Skin epidermis (tissue), 12 donors: ENCODE data around the gene LRRC23.
"Not testable (repeated sequence)": the region's sequence is repeated elsewhere in the genome, so short reads cannot be mapped to it uniquely, and the experiment has no call there.

Experiments
- H3K27ac ChIP-seq, 21 experiments: fragments of 200-600 bp; sonication (generic) in 11 of 21; one replicate each; pipeline ENCODE4 v1.5.0; 2020; ENCODE audit warnings: mild to moderate bottlenecking in 3 of 21, inconsistent platforms in 2 of 21, moderate library complexity in 2 of 21
- H3K4me3 ChIP-seq, 7 experiments: fragments of 200-600 bp; sonication (generic) in 2 of 7; one replicate each; pipeline ENCODE4 v1.5.0; 2020; ENCODE audit warnings: inconsistent platforms in 2 of 7, mild to moderate bottlenecking in 2 of 7, moderate library complexity in 1 of 7

Gene LRRC23

DNA sequence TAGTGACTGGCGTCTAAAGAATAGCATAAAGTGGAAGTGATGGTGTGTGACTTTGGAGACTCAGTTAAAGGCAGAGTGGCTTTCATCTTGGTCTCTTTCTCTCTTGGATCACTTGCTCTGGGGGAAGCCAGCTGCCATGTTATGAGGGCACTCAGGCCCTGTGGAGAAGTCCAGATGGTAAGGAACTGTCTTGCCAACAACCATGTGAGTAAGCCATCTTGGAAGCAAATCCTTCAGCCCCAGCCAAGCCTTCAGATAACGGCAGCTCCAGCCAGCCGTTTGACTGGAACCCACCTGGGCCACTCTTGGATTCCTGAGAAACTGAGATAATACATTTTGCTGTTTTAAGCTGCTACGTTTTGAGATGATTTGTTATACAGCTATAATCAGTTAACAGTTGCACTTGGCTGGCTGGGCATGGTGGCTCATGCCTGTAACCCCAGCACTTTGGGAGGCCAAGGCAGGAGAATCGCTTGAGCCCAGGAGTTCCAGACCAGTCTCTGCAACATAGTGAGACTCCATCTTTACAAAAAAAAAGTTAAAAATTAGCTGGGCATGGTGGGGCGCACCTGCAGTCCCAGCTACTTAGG, 7.7 kb upstream of the LRRC23 start:
- Histone ChIP-seq H3K4me3 (no peak overlapping the region), H3K27ac (no peak overlapping the region)

DNA sequence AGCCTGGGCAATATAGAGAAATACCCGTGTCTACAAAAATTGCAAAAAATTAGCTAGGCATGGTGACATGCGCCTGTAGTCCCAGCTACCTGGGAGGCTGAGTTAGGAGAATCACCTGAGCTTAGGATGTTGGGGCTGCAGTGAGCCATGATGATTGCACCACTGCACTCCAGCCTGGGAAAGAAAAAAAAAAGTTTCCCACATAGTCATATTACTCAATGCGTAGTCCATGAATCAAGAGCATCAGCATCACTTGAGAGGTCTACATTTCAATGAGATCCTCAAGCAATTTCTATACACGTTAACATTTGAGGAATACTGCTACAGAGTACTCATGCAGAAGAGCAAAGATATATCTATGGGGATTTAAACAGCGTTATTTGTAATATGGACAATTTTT, 5.2 kb upstream of the LRRC23 start:
- Histone ChIP-seq H3K27ac (no peak overlapping the region), H3K4me3 (no peak overlapping the region)

DNA sequence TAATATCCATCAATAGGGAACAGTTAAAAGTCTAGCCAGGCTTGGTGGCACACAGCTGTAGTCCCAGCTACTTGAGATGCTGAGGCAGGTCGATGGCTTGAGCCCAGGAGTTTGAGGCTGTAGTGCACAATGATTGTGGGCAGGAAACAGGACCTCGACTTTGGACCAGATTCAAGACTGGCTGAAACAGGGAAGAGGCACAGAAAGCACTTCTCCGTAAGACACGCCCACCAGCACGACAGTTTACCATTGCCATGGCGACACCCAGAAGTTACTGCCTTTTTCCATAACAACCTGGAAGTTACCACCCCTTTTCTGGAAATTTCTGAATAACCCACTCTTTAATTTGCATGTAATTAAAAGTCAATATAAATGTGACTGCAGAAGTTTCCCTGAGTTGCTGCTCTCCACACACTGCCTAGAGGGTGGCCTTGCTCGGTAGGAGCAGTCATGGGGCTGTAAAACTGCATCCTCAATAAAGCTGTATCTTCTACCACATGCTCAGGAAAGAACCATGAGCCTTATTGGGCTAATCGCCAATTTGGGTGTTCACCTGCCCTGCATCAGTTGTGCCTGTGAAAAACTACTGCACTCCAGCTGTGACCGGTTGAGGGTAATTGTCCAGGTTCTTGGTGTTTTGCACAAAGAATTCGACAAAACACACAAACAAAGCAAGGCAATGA, 4.6 kb upstream of the LRRC23 start:
- Histone ChIP-seq H3K27ac (peak overlapping the region in 3 of 21 experiments; percentile 8 to 39 (median 26)), H3K4me3 (no peak overlapping the region)

DNA sequence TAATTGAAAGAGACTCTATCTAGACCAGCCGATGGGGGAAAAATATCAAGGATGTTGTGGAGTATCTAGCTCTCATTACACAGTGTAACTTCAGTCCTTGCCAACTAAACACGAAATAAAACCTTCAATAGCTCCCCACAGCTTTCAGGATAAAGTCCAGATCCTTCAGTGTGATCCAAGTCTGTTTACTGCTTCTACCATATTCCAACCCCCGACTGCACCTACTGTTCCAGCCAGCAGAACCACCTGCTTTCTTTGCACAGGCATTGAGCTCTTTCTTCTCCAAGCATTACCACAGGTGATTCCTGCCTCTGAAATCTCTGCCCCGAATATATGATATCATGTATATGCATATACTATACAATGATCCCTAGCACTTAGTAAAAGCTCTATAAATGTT, 2.2 kb upstream of the LRRC23 start:
- Histone ChIP-seq H3K27ac (no peak overlapping the region), H3K4me3 (no peak overlapping the region)

DNA sequence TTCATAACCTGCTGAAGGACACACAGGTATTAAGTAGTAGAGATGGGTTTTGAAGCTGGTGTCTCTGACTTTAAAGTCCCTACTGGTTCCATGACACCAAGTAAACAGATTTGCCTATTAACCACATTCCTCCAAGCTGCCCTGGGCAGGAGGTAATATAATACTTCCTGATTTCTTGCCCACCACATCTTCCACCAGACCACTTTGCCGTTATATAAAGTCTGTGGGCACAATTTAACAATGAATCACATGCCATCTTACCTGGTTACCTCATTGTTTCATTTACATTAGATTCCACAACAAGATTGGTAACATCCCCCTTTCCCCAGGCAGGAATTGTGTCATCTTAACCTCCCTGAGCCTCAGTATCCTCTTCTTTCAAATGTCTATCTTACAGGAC, 900 bp upstream of the LRRC23 start:
- H3K4me3 ChIP-seq: no peak overlapping the region
- H3K27ac ChIP-seq: peak overlapping the region in 3 of 21 experiments; percentile 84 to 88 (median 86)

DNA sequence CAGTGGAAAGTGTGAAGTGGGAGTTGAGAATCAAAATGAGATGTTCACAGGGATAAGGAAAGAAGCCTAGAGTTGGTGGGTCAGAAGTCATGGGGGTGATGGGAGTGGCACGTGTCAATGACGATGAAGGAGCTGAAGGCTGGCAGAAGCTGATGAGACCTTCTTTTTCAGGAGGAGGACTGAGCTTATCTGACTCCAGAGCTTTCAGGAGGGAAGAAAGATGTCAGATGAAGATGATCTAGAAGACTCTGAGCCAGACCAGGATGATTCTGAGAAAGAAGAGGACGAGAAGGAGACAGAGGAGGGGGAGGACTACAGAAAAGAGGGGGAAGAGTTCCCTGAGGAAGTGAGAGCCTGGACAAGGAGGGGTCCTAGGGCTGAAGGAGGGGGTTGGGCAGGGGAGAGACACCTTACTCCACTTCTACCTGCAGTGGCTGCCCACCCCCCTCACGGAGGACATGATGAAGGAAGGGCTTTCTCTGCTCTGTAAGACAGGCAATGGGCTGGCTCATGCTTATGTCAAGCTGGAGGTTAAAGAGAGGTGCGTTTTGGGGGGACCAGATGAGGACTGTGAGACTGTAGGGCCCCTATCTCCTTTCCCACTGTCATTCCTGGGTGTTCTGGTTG, 905 bp downstream of the LRRC23 start:
- Histone ChIP-seq H3K4me3 (peak overlapping the region in 5 of 7 experiments; percentile 56 to 70 (median 66)), H3K27ac (peak overlapping the region in 16 of 21 experiments; percentile 68 to 88 (median 80))

DNA sequence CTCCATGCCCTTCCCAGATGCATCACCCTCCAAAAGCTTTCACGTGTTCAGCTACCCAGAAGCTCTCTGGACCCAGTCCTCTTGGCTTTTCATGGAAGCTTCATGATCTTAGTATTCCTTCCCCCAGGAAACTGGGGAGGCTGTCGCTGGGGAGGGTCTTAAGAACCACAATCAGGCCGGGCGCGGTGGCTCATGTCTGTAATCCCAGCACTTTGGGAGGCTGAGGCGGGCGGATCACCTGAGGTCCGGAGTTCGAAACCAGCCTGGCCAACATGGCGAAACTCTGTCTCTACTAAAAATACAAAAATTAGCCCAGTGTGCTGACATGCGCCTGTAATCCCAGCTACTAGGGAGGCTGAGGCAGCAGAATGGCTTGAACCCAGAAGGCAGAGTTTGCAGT, 3.5 kb downstream of the LRRC23 start:
- H3K27ac ChIP-seq, H3K4me3 ChIP-seq: not testable (repeated sequence)

DNA sequence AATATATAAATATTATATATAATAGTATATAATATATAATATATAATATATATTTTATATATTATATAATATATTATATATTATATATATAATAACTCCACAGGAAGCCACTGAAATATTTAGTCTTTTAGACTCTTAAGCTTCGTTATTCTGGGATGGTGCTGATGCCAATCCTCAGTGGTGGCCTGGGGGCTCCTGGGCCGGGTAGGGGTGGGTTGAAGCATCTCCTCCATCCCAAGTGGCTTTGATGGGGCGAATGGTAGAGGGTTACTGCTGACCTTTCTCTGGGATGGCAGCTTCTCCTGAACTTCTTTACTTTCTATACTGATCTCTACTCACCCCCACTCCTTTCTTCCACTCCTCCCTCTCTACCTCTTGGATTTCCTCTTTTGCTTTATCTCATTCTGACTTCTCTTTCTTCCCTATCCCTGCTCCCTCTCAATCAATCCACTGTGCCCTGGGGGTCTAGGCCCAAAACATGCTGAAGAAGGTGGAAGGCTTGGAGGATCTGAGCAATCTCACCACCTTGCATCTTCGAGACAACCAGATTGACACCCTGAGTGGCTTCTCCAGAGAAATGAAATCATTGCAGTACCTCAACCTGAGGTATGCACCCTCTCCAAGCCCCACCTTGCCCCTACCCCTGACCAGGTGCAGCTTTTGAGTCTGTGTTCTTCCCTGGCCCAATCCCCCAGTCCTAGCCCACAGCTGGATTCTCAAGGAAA, 5.0 kb downstream of the LRRC23 start:
- Histone ChIP-seq H3K27ac (no peak overlapping the region), H3K4me3 (no peak overlapping the region)

DNA sequence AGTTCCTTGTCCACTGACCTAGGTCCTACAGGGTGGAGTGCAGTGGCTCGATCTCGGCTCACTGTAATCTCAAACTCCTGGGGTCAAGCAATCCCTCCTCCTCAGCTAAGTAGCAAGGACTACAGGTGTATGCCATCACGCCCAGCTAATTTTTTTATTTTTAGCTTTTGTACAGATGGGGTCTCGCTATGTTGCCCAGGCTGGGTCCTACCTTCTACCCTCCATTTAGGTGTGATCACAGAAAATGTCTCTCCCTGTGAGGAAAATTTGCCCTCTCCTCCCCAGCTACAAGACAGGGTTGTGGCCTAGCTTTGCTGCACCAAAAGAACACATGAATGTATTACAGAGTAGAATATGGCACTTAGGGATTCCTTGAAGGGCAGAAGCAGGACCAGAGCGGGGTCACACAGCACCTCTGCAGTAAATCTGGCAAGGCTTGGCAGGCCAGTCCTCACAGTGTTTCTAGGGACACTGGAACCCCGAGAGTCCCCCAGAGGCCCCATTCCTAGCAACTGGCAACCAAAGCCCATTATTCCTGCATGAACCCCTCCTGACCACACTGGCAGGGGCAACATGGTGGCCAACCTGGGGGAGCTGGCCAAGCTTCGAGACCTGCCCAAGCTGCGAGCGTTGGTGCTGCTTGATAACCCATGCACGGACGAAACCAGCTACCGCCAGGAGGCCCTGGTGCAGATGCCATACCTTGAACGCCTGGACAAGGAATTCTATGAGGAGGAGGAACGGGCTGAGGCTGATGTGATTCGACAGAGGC, 7.7 kb downstream of the LRRC23 start:
- Histone ChIP-seq H3K27ac (no peak overlapping the region), H3K4me3 (no peak overlapping the region)

DNA sequence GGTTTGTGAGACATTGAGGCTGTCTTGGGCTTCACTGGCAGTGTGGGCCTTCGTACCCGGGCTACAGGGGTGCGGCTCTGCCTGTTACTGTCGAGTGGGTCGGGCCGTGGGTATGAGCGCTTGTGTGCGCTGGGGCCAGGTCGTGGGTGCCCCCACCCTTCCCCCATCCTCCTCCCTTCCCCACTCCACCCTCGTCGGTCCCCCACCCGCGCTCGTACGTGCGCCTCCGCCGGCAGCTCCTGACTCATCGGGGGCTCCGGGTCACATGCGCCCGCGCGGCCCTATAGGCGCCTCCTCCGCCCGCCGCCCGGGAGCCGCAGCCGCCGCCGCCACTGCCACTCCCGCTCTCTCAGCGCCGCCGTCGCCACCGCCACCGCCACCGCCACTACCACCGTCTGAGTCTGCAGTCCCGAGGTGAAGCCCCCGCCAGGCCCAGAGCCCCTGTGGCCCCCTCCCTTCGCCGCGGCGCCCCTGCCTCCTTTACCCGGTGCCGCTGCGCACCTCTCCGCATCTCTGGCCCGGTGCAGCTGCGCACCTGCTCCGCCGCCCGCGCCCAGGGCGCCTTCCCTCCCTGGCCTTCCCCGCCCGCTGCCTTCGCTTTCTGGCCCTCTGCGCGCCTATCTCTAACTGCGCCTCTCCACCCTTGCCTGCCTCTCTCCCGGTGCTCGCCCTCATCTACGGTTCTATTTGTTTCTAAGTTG, 9.8 kb downstream of the LRRC23 start, which contains the start of gene ENO2:
Gene ENO2, plus strand, starts transcription at position 335 of the 701 bp plus-strand sequence. CDS start 1,253 bp downstream, outside the sequence.
- Histone ChIP-seq H3K27ac (peak within 1 kb of the TSS in 19 of 21 experiments; percentile 18 to 91 (median 76)), H3K4me3 (peak within 1 kb of the TSS; percentile 48 to 81 (median 62))

DNA sequence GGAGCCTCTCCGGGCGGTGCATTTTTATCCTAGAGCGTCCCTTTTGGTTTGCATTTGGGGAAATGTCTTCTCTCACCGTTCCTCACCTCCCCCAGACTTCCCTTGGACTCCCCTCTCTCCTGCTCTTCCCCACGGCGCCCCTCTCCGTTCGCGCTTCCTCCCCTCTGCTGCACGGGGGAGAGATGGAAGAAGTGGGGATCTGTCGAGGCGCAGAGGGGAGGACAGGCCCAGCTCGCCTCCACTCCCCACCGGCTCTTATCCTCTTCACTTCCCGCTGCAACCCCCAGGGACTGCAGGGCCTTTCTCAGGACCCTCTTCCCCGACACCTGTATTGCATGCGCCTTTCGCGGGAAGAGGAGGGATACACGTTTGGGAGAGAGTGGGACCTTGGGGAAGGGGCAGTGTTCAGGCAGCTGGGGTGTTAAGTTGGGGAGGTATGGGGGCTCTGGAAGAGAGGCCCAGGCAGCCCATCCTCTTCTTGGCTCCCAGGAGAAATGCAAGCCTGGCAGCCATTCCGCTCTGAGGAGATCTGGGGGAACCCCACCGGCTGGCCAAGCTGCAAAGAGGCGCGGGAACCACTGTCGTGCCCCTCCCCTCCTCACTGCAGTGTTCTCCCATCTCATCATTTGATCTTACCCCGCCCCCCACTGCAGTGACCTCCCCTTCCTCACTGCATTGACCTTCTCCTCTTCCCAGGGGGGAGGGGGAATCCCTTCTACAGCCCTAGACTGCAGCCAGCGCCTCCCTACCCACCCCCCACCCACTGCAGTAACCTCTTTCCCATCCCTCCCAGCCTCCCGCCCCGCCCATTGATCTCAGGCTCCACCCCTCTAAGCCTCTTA, 10.5 kb downstream of the LRRC23 start:
- H3K27ac ChIP-seq: peak overlapping the region in 18 of 21 experiments; percentile 18 to 91 (median 76)

DNA sequence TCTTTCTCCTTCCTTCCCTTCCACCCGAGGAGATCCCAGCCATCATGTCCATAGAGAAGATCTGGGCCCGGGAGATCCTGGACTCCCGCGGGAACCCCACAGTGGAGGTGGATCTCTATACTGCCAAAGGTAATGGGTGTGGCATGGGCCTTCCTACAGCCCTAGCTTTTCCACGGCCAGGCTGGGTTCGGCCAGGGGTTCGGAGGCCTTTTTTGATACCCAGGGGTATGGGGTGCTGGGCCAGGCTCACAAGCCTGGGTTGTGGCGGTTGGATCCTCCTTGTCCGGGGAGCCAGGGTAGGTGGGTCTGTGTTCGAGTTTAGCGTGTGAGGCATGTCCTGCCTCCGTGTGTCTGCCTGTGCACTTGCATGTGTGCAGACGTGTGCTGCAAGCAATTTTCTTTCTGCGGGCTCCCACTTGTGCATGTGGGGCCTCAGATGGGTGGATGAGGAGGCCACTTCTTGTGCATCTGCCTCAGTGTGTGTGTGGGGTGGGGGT, 11.2 kb downstream of the LRRC23 start:
- no peak overlapping the region for H3K27ac ChIP-seq

More for the DNA sequence above, 10.5 kb downstream of the LRRC23 start:
- peak overlapping the region; percentile 48 to 81 (median 62) for H3K4me3 ChIP-seq

DNA sequence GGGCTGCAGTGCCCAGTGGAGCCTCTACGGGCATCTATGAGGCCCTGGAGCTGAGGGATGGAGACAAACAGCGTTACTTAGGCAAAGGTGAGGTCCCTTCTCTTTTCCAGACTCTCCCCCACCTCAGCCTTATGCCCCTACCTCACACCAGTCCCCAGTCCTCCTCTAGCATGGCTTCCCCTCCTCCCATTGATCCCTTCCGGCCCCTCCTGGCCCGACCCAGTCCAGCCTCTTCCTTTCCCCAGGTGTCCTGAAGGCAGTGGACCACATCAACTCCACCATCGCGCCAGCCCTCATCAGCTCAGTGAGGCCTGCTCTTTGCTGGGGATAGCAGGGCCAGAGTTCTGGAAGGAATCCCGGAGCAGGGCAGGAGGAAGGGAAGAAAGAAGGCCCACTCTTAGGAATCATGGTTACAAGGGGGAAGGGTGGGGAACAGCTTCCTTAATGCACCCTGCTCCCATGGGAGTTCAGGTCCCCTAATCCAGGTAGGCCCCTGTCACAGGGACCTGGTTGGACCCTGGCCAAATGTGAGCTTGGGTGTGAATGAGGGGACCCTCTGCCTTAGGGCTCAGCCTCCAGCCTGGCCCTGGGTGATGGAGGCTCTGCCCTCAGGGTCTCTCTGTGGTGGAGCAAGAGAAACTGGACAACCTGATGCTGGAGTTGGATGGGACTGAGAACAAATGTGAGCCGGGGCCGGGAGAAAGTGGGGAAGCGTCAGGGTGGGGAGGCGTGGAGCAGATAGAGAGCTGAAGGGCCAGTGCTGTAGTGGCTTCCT, 12.0 kb downstream of the LRRC23 start:
- Histone ChIP-seq H3K27ac (no peak overlapping the region), H3K4me3 (no peak overlapping the region)

More for the DNA sequence above, 11.2 kb downstream of the LRRC23 start:
- peak overlapping the region in 1 of 7 experiments; percentile 64 for H3K4me3 ChIP-seq

DNA sequence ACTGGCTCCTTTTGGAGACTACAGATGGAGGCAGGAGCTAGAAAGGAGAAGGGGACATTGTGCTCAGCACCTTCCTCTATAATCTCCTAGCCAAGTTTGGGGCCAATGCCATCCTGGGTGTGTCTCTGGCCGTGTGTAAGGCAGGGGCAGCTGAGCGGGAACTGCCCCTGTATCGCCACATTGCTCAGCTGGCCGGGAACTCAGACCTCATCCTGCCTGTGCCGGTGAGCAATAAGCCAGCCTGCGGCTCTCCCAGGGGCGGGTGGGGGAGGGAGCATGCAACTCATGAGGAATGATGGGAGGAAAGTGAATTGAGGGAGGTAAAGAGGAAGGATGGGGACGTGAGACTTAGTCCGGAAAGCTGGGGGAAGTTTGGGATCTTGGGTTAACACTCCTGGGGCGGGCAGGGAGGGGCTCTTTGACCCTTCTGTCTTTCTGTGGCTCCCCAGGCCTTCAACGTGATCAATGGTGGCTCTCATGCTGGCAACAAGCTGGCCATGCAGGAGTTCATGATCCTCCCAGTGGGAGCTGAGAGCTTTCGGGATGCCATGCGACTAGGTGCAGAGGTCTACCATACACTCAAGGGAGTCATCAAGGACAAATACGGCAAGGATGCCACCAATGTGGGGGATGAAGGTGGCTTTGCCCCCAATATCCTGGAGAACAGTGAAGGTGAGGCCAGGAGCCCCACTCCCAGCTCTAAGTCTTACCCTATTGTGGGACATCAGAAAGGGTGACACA, 13.0 kb downstream of the LRRC23 start:
- H3K4me3 ChIP-seq: no peak overlapping the region
- H3K27ac ChIP-seq: no peak overlapping the region

DNA sequence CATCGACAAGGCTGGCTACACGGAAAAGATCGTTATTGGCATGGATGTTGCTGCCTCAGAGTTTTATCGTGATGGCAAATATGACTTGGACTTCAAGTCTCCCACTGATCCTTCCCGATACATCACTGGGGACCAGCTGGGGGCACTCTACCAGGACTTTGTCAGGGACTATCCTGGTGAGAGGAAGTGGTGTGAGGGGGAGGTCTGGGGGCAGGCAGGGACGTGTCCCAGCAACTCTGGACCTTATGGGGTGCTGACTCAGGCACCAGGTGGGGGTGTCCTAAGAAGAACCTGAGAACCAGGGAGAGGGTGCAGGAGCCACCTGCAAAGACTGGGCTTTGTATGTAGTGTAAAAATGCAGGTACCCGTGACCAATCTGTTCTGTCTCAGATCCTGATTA, 15.0 kb downstream of the LRRC23 start:
- no peak overlapping the region for H3K27ac ChIP-seq
- no peak overlapping the region for H3K4me3 ChIP-seq

DNA sequence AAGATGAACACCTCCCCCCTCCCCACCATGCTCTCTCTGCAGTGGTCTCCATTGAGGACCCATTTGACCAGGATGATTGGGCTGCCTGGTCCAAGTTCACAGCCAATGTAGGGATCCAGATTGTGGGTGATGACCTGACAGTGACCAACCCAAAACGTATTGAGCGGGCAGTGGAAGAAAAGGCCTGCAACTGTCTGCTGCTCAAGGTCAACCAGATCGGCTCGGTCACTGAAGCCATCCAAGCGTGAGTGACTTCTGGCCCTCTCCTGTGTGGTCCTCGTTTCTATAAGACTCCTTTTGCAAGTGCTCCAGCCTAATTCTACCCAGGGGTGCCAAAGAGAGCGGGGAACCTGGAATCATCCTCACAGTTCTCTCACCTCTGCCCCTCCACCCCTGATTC, 16.9 kb downstream of the LRRC23 start:
- H3K27ac ChIP-seq: no peak overlapping the region
- H3K4me3 ChIP-seq: no peak overlapping the region
